SK-N-SH (cell line): ENCODE data around the gene ASTN2. TPM values are rescaled to one million over a fixed set of nuclear protein-coding genes. Genes with fewer than 3 reads are reported as not detected.

ENCODE experiments used
- CTCF ChIA-PET: fragments of 300-600, 350-600 bp; formaldehyde crosslinking; extraction: SDS; loops from one replicate; lab custom pipeline; 2021; lab: Yijun Ruan, JAX
- POLR2A ChIA-PET: fragments of 350-600 bp; sonication (Branson Sonifier 250); formaldehyde crosslinking; extraction: SDS; loops from one replicate; lab custom pipeline; 2020; ENCODE audit warnings: antibody characterized with exemption, inconsistent platforms; lab: Yijun Ruan, JAX
- DNase-seq: peaks from one replicate; pipeline ENCODE4 v3.0.0; 2012
- H2AFZ ChIP-seq: fragments of 200-600 bp; sonication (generic); 2 replicates; pipeline ENCODE4 v1.8.1; 2016; ENCODE audit warnings: antibody characterized with exemption, mild to moderate bottlenecking, low read depth
- H3F3A ChIP-seq: fragments of 200-600 bp; sonication (generic); replicated peaks from 2 replicates; pipeline ENCODE3; 2016; ENCODE audit warnings: antibody characterized with exemption, mild to moderate bottlenecking; ENCODE audit not compliant: insufficient read depth
- H3K27ac ChIP-seq, 2 experiments: fragments of 200-500 bp in 1 of 2; fragments of 200-600 bp in 1 of 2; sonication (Bioruptor generic) in 1 of 2; sonication (generic), shearing (Covaris generic) in 1 of 2; 2 replicates each; pipeline versions ENCODE4 v1.5.1 to v1.6.1; 2014 to 2016; ENCODE audit warnings: low read depth in 2 of 2, inconsistent platforms in 1 of 2, low read length in 1 of 2, mild to moderate bottlenecking in 1 of 2, mixed read lengths in 1 of 2
- H3K27me3 ChIP-seq: fragments of 200-600 bp; sonication (generic), shearing (Covaris generic); 2 replicates; pipeline ENCODE4 v1.6.1; 2016; ENCODE audit warnings: mixed run types; ENCODE audit not compliant: insufficient read depth
- H3K36me3 ChIP-seq, 2 experiments: fragments of 200-500 bp in 1 of 2; fragments of 200-600 bp in 1 of 2; sonication (Bioruptor generic) in 1 of 2; sonication (generic) in 1 of 2; replicated peaks in 1 of 2; 2 replicates each; pipeline versions ENCODE3 to v1.5.1; 2014 to 2016; ENCODE audit warnings: low read length in 1 of 2, mild to moderate bottlenecking in 1 of 2; ENCODE audit not compliant: insufficient read depth in 2 of 2, control insufficient read depth in 1 of 2
- H3K4me1 ChIP-seq, 2 experiments: fragments of 200-500 bp in 1 of 2; fragments of 200-600 bp in 1 of 2; sonication (Bioruptor generic) in 1 of 2; sonication (generic), shearing (Covaris generic) in 1 of 2; 2 replicates each; pipeline versions ENCODE4 v1.5.1 to v1.6.1; 2014 to 2016; ENCODE audit warnings: low read depth in 1 of 2, low read length in 1 of 2, mixed run types in 1 of 2; ENCODE audit not compliant: insufficient read depth in 2 of 2, control insufficient read depth in 1 of 2
- H3K4me2 ChIP-seq: fragments of 200-600 bp; sonication (generic), shearing (Covaris generic); 2 replicates; pipeline ENCODE4 v1.6.1; 2017; ENCODE audit warnings: mixed run types
- H3K4me3 ChIP-seq, 2 experiments: fragments of 200-500 bp in 1 of 2; fragments of 200-600 bp in 1 of 2; sonication (Bioruptor generic) in 1 of 2; sonication (generic), shearing (Covaris generic) in 1 of 2; 2 replicates each; pipeline versions ENCODE4 v1.5.1 to v1.8.1; 2014 to 2016; ENCODE audit warnings: low read depth in 2 of 2, inconsistent platforms in 1 of 2, low read length in 1 of 2, mild to moderate bottlenecking in 1 of 2, mixed read lengths in 1 of 2, moderate library complexity in 1 of 2
- H3K79me2 ChIP-seq: fragments of 200-600 bp; sonication (generic); 2 replicates; pipeline ENCODE4 v1.8.1; 2017; ENCODE audit warnings: mild to moderate bottlenecking; ENCODE audit not compliant: insufficient read depth
- H3K9ac ChIP-seq: fragments of 200-600 bp; sonication (generic); 2 replicates; pipeline ENCODE4 v1.6.1; 2017; ENCODE audit warnings: mixed run types
- H3K9me2 ChIP-seq: fragments of 200-600 bp; sonication (generic); 2 replicates; pipeline ENCODE4 v1.6.1; 2017; ENCODE audit warnings: mixed run types
- H3K9me3 ChIP-seq: fragments of 200-600 bp; sonication (generic); 2 replicates; pipeline ENCODE4 v1.6.1; 2017; ENCODE audit warnings: mixed run types, mild to moderate bottlenecking, moderate library complexity
- H4K20me1 ChIP-seq: fragments of 200-600 bp; sonication (generic); 2 replicates; pipeline ENCODE4 v1.6.1; 2017; ENCODE audit warnings: mild to moderate bottlenecking, mixed run types; ENCODE audit not compliant: insufficient read depth
- ELF1 ChIP-seq: IDR thresholded peaks from 2 replicates; pipeline ENCODE4 v1.4.0; 2012
- EZH2phosphoT487 ChIP-seq: fragments of 200-600 bp; sonication (generic); IDR thresholded peaks from 2 replicates; pipeline ENCODE4 v1.6.1; 2017; ENCODE audit warnings: low read depth, mixed run types, mild to moderate bottlenecking, antibody characterized with exemption, moderate library complexity, borderline replicate concordance
- JUND ChIP-seq: IDR thresholded peaks from 2 replicates; pipeline ENCODE4 v1.4.0; 2012
- MAX ChIP-seq: IDR thresholded peaks from 2 replicates; pipeline ENCODE4 v1.4.0; 2012; ENCODE audit warnings: low read depth
- MEF2A ChIP-seq: IDR thresholded peaks from 2 replicates; pipeline ENCODE4 v1.4.0; 2012; ENCODE audit warnings: low read depth, borderline replicate concordance
- NFIC ChIP-seq: IDR thresholded peaks from 2 replicates; pipeline ENCODE4 v1.4.0; 2012; ENCODE audit warnings: borderline replicate concordance
- RCOR1 ChIP-seq: fragments of 150-350 bp; IDR thresholded peaks from 2 replicates; pipeline ENCODE4 v1.6.1; 2017; ENCODE audit warnings: antibody characterized with exemption, low read length
- SIN3A ChIP-seq: IDR thresholded peaks from 2 replicates; pipeline ENCODE4 v1.6.1; 2012; ENCODE audit warnings: low read depth, mild to moderate bottlenecking, low read length, moderate library complexity, borderline replicate concordance
- TCF12 ChIP-seq: IDR thresholded peaks from 2 replicates; pipeline ENCODE4 v1.4.0; 2012
- TEAD4 ChIP-seq: IDR thresholded peaks from 2 replicates; pipeline ENCODE4 v1.4.0; 2012; ENCODE audit warnings: mild to moderate bottlenecking, borderline replicate concordance; ENCODE audit not compliant: insufficient read depth
- ZBTB33 ChIP-seq: IDR thresholded peaks from 2 replicates; pipeline ENCODE4 v1.4.0; 2012; ENCODE audit warnings: low read depth, borderline replicate concordance
- WGBS: methylation state at CpG from one replicate; pipeline ENCODE4 v1.1.6; 2017; ENCODE audit warnings: low lambda C conversion rate; 5-methylcytosine and 5-hydroxymethylcytosine counted together
- polyA plus RNA-seq, 3 experiments: library from polyadenylated mRNA; depleted of rRNA; stranded (reverse); fragments of >200 nt; gene quantifications; 2 replicates each; pipeline ENCODE4 v1.2.3, GENCODE V29; 2012

ASTN2 gene
- polyA plus RNA-seq, 1 of the 3 experiments (the other 2 are of a cell fraction) = 6.6 TPM

- H3K36me3 ChIP-seq = peaks cover 57 to 80% of the 10 kb centered on the region in 2 experiments
- H3K4me3 ChIP-seq = no peak overlapping the region
- CTCF ChIA-PET = interaction anchor here (0.5 kb wide), 1 partner anchor 238 kb away, joined by 3 read pairs; the partner anchor contains the start of gene PAPPA
- no peak overlapping the region for H2AFZ ChIP-seq
- no peaks in the 10 kb centered on the region for H3K9me2 ChIP-seq
- peaks cover 14% of the 10 kb centered on the region for H3F3A ChIP-seq
- no peaks in the 10 kb centered on the region for H3K4me1 ChIP-seq
- H3K9me3 ChIP-seq = no peaks in the 10 kb centered on the region
- no peak for DNase-seq
- H4K20me1 ChIP-seq = no peaks in the 10 kb centered on the region; the same call in 1 of the 2 replicates
- H3K9ac ChIP-seq = no peak overlapping the region
- H3K27ac ChIP-seq = no peak overlapping the region
- H3K27me3 ChIP-seq = no peaks in the 10 kb centered on the region
- TF ChIP-seq ELF1 (no peak), NFIC (no peak), TCF12 (peak; percentile 32; the same call in 1 of the 2 replicates)
- H3K79me2 ChIP-seq = no peaks in the 10 kb centered on the region
- POLR2A ChIA-PET = no interaction called here
- 100% methylated on average over 2 of the region's 4 CpGs for WGBS
- no peak overlapping the region for H3K4me2 ChIP-seq
Observed at GRCh38 chr9:116391306-116391900, 1023.5 kb downstream of the ASTN2 start.

- ChIA-PET CTCF (interaction anchor here (0.5 kb wide), 1 partner anchor 237 kb away, joined by 3 read pairs; the partner anchor contains the start of gene PAPPA), POLR2A (no interaction called here)
- Histone ChIP-seq H3F3A (peaks cover 14% of the 10 kb centered on the region), H3K79me2 (no peaks in the 10 kb centered on the region), H3K4me1 (no peaks in the 10 kb centered on the region), H3K9me2 (no peaks in the 10 kb centered on the region), H3K36me3 (peaks cover 58 to 80% of the 10 kb centered on the region in 2 experiments), H3K4me3 (no peak overlapping the region), H3K27me3 (no peaks in the 10 kb centered on the region), H3K9me3 (no peaks in the 10 kb centered on the region), H3K27ac (no peak overlapping the region), H4K20me1 (no peaks in the 10 kb centered on the region; the same call in 1 of the 2 replicates), H3K4me2 (no peak overlapping the region), H2AFZ (no peak overlapping the region), H3K9ac (no peak overlapping the region)
- WGBS = 87% methylated on average over 7 of the region's 7 CpGs
- TF ChIP-seq EZH2phosphoT487 (no peak), TEAD4 (no peak), RCOR1 (no peak), JUND (no peak), MEF2A (no peak), MAX (no peak), SIN3A (no peak), ZBTB33 (no peak), TCF12 (no peak)
- no peak for DNase-seq
Observed at GRCh38 chr9:116390303-116391228, 1024.3 kb downstream of the ASTN2 start.
